K562 (cell line): ENCODE data around the gene LST1. TPM values are rescaled to one million over a fixed set of nuclear protein-coding genes. Genes with fewer than 3 reads are reported as not detected.
A peak's percentile ranks its signal among the peaks of the same experiment; 100 is the strongest.

ENCODE experiments used
- ATAC-seq: fragments of 200-7000 bp; cut with Tn5 transposase; 3 replicates; pipeline ENCODE4 v1.9.1; 2020; ENCODE audit warnings: moderate library complexity
- Bru-seq: library from RNA; stranded (reverse); fragments of 400-500 nt; gene quantifications from one replicate; lab custom pipeline; 2021; lab: Mats Ljungman, UMichigan
- BruChase-seq, 2 experiments: library from RNA; stranded (reverse); fragments of 400-500 nt; gene quantifications; one replicate each; lab custom pipeline; 2021; lab: Mats Ljungman, UMichigan
- BruUV-seq: library from RNA; stranded (reverse); fragments of 400-500 nt; replicated peaks from 2 replicates; lab custom pipeline; 2021; lab: Mats Ljungman, UMichigan
- CTCF ChIA-PET: fragments of 300-600 bp; formaldehyde crosslinking; extraction: SDS; loops from one replicate; lab custom pipeline; 2021; ENCODE audit warnings: low intra/inter-chr PET ratio; lab: Yijun Ruan, JAX
- POLR2A ChIA-PET: fragments of 300-600, 350-650 bp; sonication (Branson Sonifier 250); formaldehyde crosslinking; extraction: SDS; loops from one replicate; lab custom pipeline; 2021; ENCODE audit warnings: antibody characterized with exemption, inconsistent platforms; lab: Yijun Ruan, JAX
- DNase-seq, 4 experiments: peaks; one replicate each; pipeline versions ENCODE4 v3.0.0 to v3.0.0-alpha.2; 2011 to 2018; ENCODE audit warnings: low spot score in 3 of 4, mixed read lengths in 3 of 4; ENCODE audit errors: extremely low read depth in 1 of 4
- FAIRE-seq: peaks from 2 replicates; lab custom pipeline; 2011; peaks lifted over from hg19 to GRCh38; lab: Jason Lieb, UNC
- H2AFZ ChIP-seq: 2 replicates; pipeline ENCODE4 v1.6.0; 2011; ENCODE audit warnings: low read depth, low read length, control low read depth, inconsistent platforms
- H3K27ac ChIP-seq: fragments of 200-600 bp; 3 replicates; pipeline ENCODE4 v1.8.0; 2011; ENCODE audit warnings: low read depth, mild to moderate bottlenecking, control low read depth, inconsistent platforms, low read length, moderate library complexity, mixed read lengths; ENCODE audit errors: extremely low read depth
- H3K27me3 ChIP-seq, 2 experiments: fragments of 300-600 bp in 1 of 2; 2 replicates in 1 of 2; 3 replicates in 1 of 2; pipeline versions ENCODE4 v1.6.0 to v1.8.0; 2011; ENCODE audit warnings: inconsistent platforms in 2 of 2, low read length in 2 of 2, mild to moderate bottlenecking in 1 of 2, mixed read lengths in 1 of 2, moderate library complexity in 1 of 2; ENCODE audit not compliant: control insufficient read depth in 2 of 2, insufficient read depth in 2 of 2
- H3K36me3 ChIP-seq: fragments of 300-600 bp; 3 replicates; pipeline ENCODE4 v1.8.0; 2011; ENCODE audit warnings: mild to moderate bottlenecking, low read length, inconsistent platforms; ENCODE audit not compliant: control insufficient read depth, insufficient read depth
- H3K4me1 ChIP-seq, 2 experiments: fragments of 200-600 bp in 1 of 2; replicated peaks in 1 of 2; 2 replicates in 1 of 2; 3 replicates in 1 of 2; pipeline versions ENCODE4 v1.5.1 to v1.8.0; 2011; ENCODE audit warnings: inconsistent platforms in 2 of 2, low read length in 2 of 2, mild to moderate bottlenecking in 1 of 2, mixed read lengths in 1 of 2, moderate library complexity in 1 of 2; ENCODE audit not compliant: control insufficient read depth in 2 of 2, insufficient read depth in 2 of 2
- H3K4me2 ChIP-seq: 2 replicates; pipeline ENCODE4 v1.6.1; 2011; ENCODE audit warnings: low read length, control low read depth, inconsistent platforms, mixed read lengths; ENCODE audit not compliant: insufficient read depth
- H3K4me3 ChIP-seq: fragments of 200-600 bp; sonication (generic), shearing (Covaris generic); 2 replicates; pipeline ENCODE4 v1.5.1; 2016; ENCODE audit warnings: control low read depth, inconsistent platforms
- H3K79me2 ChIP-seq: fragments of 200-600 bp; 3 replicates; pipeline ENCODE4 v1.8.0; 2011; ENCODE audit warnings: low read length, inconsistent platforms; ENCODE audit not compliant: control insufficient read depth, insufficient read depth
- H3K9ac ChIP-seq, 2 experiments: 2 replicates each; pipeline versions ENCODE4 v1.6.0 to v1.6.1; 2011; ENCODE audit warnings: low read depth in 2 of 2, low read length in 2 of 2, control low read depth in 1 of 2, inconsistent platforms in 1 of 2, mild to moderate bottlenecking in 1 of 2, mixed read lengths in 1 of 2; ENCODE audit not compliant: insufficient read depth in 1 of 2
- H3K9me1 ChIP-seq: one replicate; pipeline ENCODE4 v1.6.0; 2011; ENCODE audit warnings: inconsistent platforms, mild to moderate bottlenecking, low read length, moderate library complexity; ENCODE audit not compliant: control insufficient read depth, insufficient read depth
- H3K9me3 ChIP-seq: replicated peaks from 2 replicates; pipeline ENCODE4 v1.5.1; 2011; ENCODE audit warnings: low read depth, low read length, inconsistent platforms; ENCODE audit not compliant: control insufficient read depth, insufficient read depth
- H4K20me1 ChIP-seq: replicated peaks from 2 replicates; pipeline ENCODE4 v1.6.1; 2011; ENCODE audit warnings: low read length, inconsistent platforms, mixed read lengths; ENCODE audit not compliant: control insufficient read depth, insufficient read depth
- CEBPB ChIP-seq: fragments of 450-650 bp; IDR thresholded peaks from 2 replicates; pipeline ENCODE4 v1.6.1; 2016; ENCODE audit warnings: missing genetic modification characterization, missing compliant biosample characterization
- ELK1 ChIP-seq: sonication (generic); formaldehyde crosslinking; IDR thresholded peaks from 2 replicates; pipeline ENCODE4 v1.8.1; 2022; ENCODE audit warnings: missing genetic modification reagents
- FOXA3 ChIP-seq, 2 experiments: fragments of 450-650 bp in 1 of 2; sonication (generic) in 1 of 2; formaldehyde crosslinking; IDR thresholded peaks in 1 of 2; conservative IDR thresholded peaks in 1 of 2; 2 replicates each; pipeline versions ENCODE4 v1.4.0 to v1.8.0; 2020 to 2022; ENCODE audit warnings: mild to moderate bottlenecking in 2 of 2, missing genetic modification reagents in 1 of 2
- FOXP1 ChIP-seq: sonication (generic); formaldehyde crosslinking; IDR thresholded peaks from 2 replicates; pipeline ENCODE4 v1.8.0; 2022; ENCODE audit warnings: mild to moderate bottlenecking, missing genetic modification reagents
- MEF2A ChIP-seq: IDR thresholded peaks from 2 replicates; pipeline ENCODE4 v1.6.1; 2011; ENCODE audit warnings: low read depth, mild to moderate bottlenecking, low read length, moderate library complexity; ENCODE audit not compliant: control insufficient read depth
- SPI1 ChIP-seq: IDR thresholded peaks from 2 replicates; pipeline ENCODE4 v1.6.1; 2011; ENCODE audit warnings: low read depth, low read length, control low read depth, borderline replicate concordance
- SRSF3 ChIP-seq: fragments of 200-400 bp; formaldehyde crosslinking; IDR thresholded peaks from 2 replicates; pipeline ENCODE4 v1.6.1; 2016; ENCODE audit warnings: mild to moderate bottlenecking, low read length, moderate library complexity; ENCODE audit not compliant: insufficient read depth
- TEAD4 ChIP-seq, 2 experiments: sonication (generic) in 1 of 2; formaldehyde crosslinking in 1 of 2; IDR thresholded peaks; 2 replicates each; pipeline versions ENCODE4 v1.6.1 to v1.8.0; 2012 to 2022; ENCODE audit warnings: borderline replicate concordance in 1 of 2, inconsistent platforms in 1 of 2, low read length in 1 of 2, mild to moderate bottlenecking in 1 of 2, missing genetic modification reagents in 1 of 2
- ZNF436 ChIP-seq: fragments of 250-450, 450-650 bp; sonication (Bioruptor Pico); formaldehyde crosslinking; IDR thresholded peaks from 2 replicates; pipeline ENCODE4 v1.7.0; 2020; ENCODE audit warnings: mild to moderate bottlenecking
- ZNF584 ChIP-seq: fragments of 200-800 bp; sonication (Bioruptor generic); IDR thresholded peaks from 2 replicates; pipeline ENCODE4 v1.6.1; 2016; ENCODE audit warnings: low read depth, mild to moderate bottlenecking, missing genetic modification characterization, missing compliant biosample characterization
- WGBS: fragments of 100-300 bp; shearing (Covaris generic); methylation state at CpG from one replicate; pipeline ENCODE4 v1.1.6; 2016; ENCODE audit warnings: low coverage, mixed read lengths; ENCODE audit not compliant: insufficient coverage; ENCODE audit errors: missing lambda C conversion rate; 5-methylcytosine and 5-hydroxymethylcytosine counted together
- in situ Hi-C: fragments of 300-500 bp; cut with MboI; formaldehyde crosslinking; loops from 4 replicates; pipeline ENCODE4 v1.15.0; 2018; ENCODE audit warnings: inconsistent platforms, mixed read lengths
- intact Hi-C: fragments of 100-400 bp; cut with micrococcal nuclease; formaldehyde crosslinking; loops from 2 replicates; pipeline ENCODE4 v1.14.2; 2022
- long read RNA-seq, 3 experiments: library from polyadenylated mRNA in 2 of 3; library from RNA in 1 of 3; unstranded in 2 of 3; stranded (forward) in 1 of 3; transcript quantifications; one replicate each; pipeline ENCODE4 v2.0.0, GENCODE V29; 2019 to 2022
- polyA minus RNA-seq, 3 experiments: library from RNA; depleted of rRNA, polyadenylated mRNA; stranded (reverse); fragments of >200 nt; gene quantifications; 2 replicates each; pipeline ENCODE4 v1.2.3, GENCODE V29; 2011
- polyA plus RNA-seq, 8 experiments: library from polyadenylated mRNA; depleted of rRNA in 4 of 8; stranded (reverse) in 5 of 8; unstranded in 3 of 8; fragments of >200 nt; fragmentation: Nextera tagmentation in 2 of 8; fragmentation: Illumina TruSeq in 1 of 8; extraction: Ambion mirVana in 2 of 8; extraction: Trizol in 1 of 8; gene quantifications; 2 replicates each; pipeline versions ENCODE4 v1.2.1 to v1.2.3, GENCODE V29; 2011 to 2014; ENCODE audit warnings: inconsistent platforms in 1 of 8, missing spikeins in 1 of 8
- total RNA-seq, 7 experiments: library from RNA; depleted of rRNA in 6 of 7; stranded (reverse); fragments of >200 nt in 6 of 7; fragmentation: Illumina TruSeq in 2 of 7; extraction: Trizol in 2 of 7; gene quantifications; 2 replicates each; pipeline versions ENCODE4 v1.2.1 to v1.2.3, GENCODE V29; 2011 to 2021; ENCODE audit warnings: low replicate concordance in 1 of 7
- TF ChIP-seq, protein P1 (sequence below): fragments of 250-450 bp; sonication (Bioruptor Pico); IDR thresholded peaks from 2 replicates; pipeline ENCODE4 v1.8.0; 2022; ENCODE audit warnings: inconsistent platforms, mild to moderate bottlenecking, moderate library complexity, borderline replicate concordance
- TF ChIP-seq, protein P2 (sequence below): sonication (generic); formaldehyde crosslinking; IDR thresholded peaks from 2 replicates; pipeline ENCODE4 v1.9.0; 2022; ENCODE audit warnings: mild to moderate bottlenecking, missing genetic modification reagents

The LST1 gene
- total RNA-seq (2011; cell fraction: chromatin; rRNA removed; ENCODE audit: low replicate concordance): 0.90 and 0.92 TPM in 2 replicates
- total RNA-seq (2011; cell fraction: nucleolus; rRNA removed): 0.79 and 0.83 TPM in 2 replicates
- 0.59 and 1.4 TPM in 2 replicates for total RNA-seq (2011; cell fraction: nucleoplasm; rRNA removed)
- total RNA-seq (2014; rRNA removed) (0.49 and 0.82 TPM in 2 replicates), total RNA-seq (2014; rRNA removed; fragmentation: Illumina TruSeq; extraction: Trizol) (0.99 and 1.3 TPM in 2 replicates), total RNA-seq (2015; rRNA removed; fragmentation: Illumina TruSeq; extraction: Trizol) (7.6 and 7.8 TPM in 2 replicates), total RNA-seq (2021) (1.7 and 1.9 TPM in 2 replicates), polyA plus RNA-seq (2011; rRNA removed) (1.3 and 2.5 TPM in 2 replicates), polyA plus RNA-seq (2014; fragmentation: Illumina TruSeq; extraction: Trizol) (1.7 and 2.4 TPM in 2 replicates), polyA plus RNA-seq (2014; fragmentation: Nextera tagmentation; extraction: Ambion mirVana) (1 to 10 TPM; 1.8 to 2.0 TPM), polyA plus RNA-seq (2014; rRNA removed) (1.3 and 1.5 TPM in 2 replicates), polyA minus RNA-seq (2011; rRNA and poly(A)+ RNA removed) (1.8 and 1.9 TPM in 2 replicates), Bru-seq, nascent RNA (percentile 34 among the genes with signal in this experiment), BruChase-seq, experiment 1, labeled RNA remaining after a 2-hour chase (percentile 35 among the genes with signal in this experiment), BruChase-seq, experiment 2, labeled RNA remaining after a 6-hour chase (percentile 34 among the genes with signal in this experiment)
- 2.3 and 3.4 TPM in 2 replicates for polyA plus RNA-seq (2011; cell fraction: cytosol; rRNA removed)
- 2.6 and 3.1 TPM in 2 replicates for polyA plus RNA-seq (2011; cell fraction: nucleus; rRNA removed)
- 4.1 and 10.4 TPM in 2 replicates for polyA plus RNA-seq (2012)
- 4.3 TPM in 1 of 2 replicates, not detected in the other for polyA minus RNA-seq (2011; cell fraction: cytosol; rRNA and poly(A)+ RNA removed)
- 0.67 and 0.89 TPM in 2 replicates for polyA minus RNA-seq (2011; cell fraction: nucleus; rRNA and poly(A)+ RNA removed)
- long read RNA-seq, experiment 1, partial matches to known transcripts: 0 of 1 reads
- long read RNA-seq, experiment 1, other reads (novel, unspliced or antisense): 1 of 1 reads
- long read RNA-seq, experiment 2, partial matches to known transcripts: 0 of 4 reads
- long read RNA-seq, experiment 2, other reads (novel, unspliced or antisense): 2 of 4 reads
- long read RNA-seq, experiment 3: 0 reads

- no peak within 1 kb of the TSS for H3K27ac ChIP-seq
- peak within 1 kb of the TSS in 1 of 2 experiments; percentile 56; a peak in 2 of 4 replicates for H3K9ac ChIP-seq
- TF ChIP-seq ZNF584 (CRISPR knock-in tag) (no peak), SPI1 (peak; percentile 69; the same call in 1 of the 2 replicates), ZNF436 (CRISPR knock-in tag) (no peak), TEAD4 (IDR thresholded peaks at IDR 0.05; ENCODE audit: low read length) (0 out of 2 replicates have a peak, but pooled peaks have one; percentile 3), TEAD4 (CRISPR knock-in tag; IDR thresholded peaks at IDR 0.05; ENCODE audit: borderline replicate concordance) (0 out of 2 replicates have a peak, but pooled peaks have one; percentile 17), FOXP1 (CRISPR knock-in tag) (0 out of 2 replicates have a peak, but pooled peaks have one; percentile 13), FOXA3 (CRISPR knock-in tag; conservative IDR thresholded peaks at IDR 0.05 in 1 of 2, IDR thresholded peaks at IDR 0.05 in 1 of 2) (0 out of 4 replicates have a peak, but pooled peaks of 1 of the 2 experiments have one; percentile 50), CEBPB (tag) (0 out of 2 replicates have a peak, but pooled peaks have one; percentile 11), SRSF3 (no peak), MEF2A (no peak), ELK1 (CRISPR knock-in tag) (no peak)
- TF ChIP-seq, protein P1, sequence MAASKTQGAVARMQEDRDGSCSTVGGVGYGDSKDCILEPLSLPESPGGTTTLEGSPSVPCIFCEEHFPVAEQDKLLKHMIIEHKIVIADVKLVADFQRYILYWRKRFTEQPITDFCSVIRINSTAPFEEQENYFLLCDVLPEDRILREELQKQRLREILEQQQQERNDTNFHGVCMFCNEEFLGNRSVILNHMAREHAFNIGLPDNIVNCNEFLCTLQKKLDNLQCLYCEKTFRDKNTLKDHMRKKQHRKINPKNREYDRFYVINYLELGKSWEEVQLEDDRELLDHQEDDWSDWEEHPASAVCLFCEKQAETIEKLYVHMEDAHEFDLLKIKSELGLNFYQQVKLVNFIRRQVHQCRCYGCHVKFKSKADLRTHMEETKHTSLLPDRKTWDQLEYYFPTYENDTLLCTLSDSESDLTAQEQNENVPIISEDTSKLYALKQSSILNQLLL (CRISPR knock-in tag): no peak
- TF ChIP-seq, protein P2, sequence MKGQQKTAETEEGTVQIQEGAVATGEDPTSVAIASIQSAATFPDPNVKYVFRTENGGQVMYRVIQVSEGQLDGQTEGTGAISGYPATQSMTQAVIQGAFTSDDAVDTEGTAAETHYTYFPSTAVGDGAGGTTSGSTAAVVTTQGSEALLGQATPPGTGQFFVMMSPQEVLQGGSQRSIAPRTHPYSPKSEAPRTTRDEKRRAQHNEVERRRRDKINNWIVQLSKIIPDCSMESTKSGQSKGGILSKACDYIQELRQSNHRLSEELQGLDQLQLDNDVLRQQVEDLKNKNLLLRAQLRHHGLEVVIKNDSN (CRISPR knock-in tag): peak; percentile 21; the same call in 1 of the 2 replicates
Observed at GRCh38 chr6:31586008-31586407, at the start of gene LST1. Gene LST1 (plus strand): TSS chr6:31586277. CDS start chr6:31587300, 1,023 bp downstream.

More at GRCh38 chr6:31586008-31586407, at the start of gene LST1:
- peak within 1 kb of the TSS; percentile 51 for H2AFZ ChIP-seq
- in situ Hi-C loops: no loop called here
- WGBS: 31% methylated on average over 1 of the region's 1 CpG
- POLR2A ChIA-PET: interaction anchor here (0.6 to 1.6 kb wide), 5 partner anchors 12 to 32 kb away, joined by 3 to 6 read pairs (median 3); no protein-coding TSS in a partner anchor
- H3K36me3 ChIP-seq: no peaks in the 10 kb centered on the region
- no peaks in the 10 kb centered on the region for H3K27me3 ChIP-seq
- H3K4me3 ChIP-seq: no peak within 1 kb of the TSS
- no peak within 1 kb of the TSS for H3K4me2 ChIP-seq
- H3K79me2 ChIP-seq: no peaks in the 10 kb centered on the region
- no peaks in the 10 kb centered on the region for H3K9me1 ChIP-seq
- no TSS peak for BruUV-seq
- CTCF ChIA-PET: no interaction called here
- ATAC-seq (no peak), DNase-seq (no peak), FAIRE-seq (no peak)
- H3K9me3 ChIP-seq: no peaks in the 10 kb centered on the region
- H4K20me1 ChIP-seq: no peaks in the 10 kb centered on the region
- intact Hi-C loops: loop anchor here (10.0 kb wide), 1 partner anchor 391 kb away; no protein-coding TSS in a partner anchor
- peaks cover 30 to 34% of the 10 kb centered on the region in 2 experiments for H3K4me1 ChIP-seq
